Lower leg skin (tissue), 3 donors: ENCODE results near the gene TOMT.

Experiments used
- POLR2A ChIP-seq, 2 donors: fragments of 450-650 bp; IDR thresholded peaks; one replicate each; pipeline ENCODE4 v1.6.1; 2016 to 2017; ENCODE audit warnings: antibody characterized with exemption in 2 of 2, mild to moderate bottlenecking in 1 of 2, moderate library complexity in 1 of 2
- TF ChIP-seq, protein P1 (sequence below), 3 donors: fragments of 450-650 bp; IDR thresholded peaks; one replicate each; pipeline ENCODE4 v1.5.1; 2016; ENCODE audit warnings: antibody characterized with exemption in 3 of 3, mild to moderate bottlenecking in 3 of 3, moderate library complexity in 2 of 3

DNA sequence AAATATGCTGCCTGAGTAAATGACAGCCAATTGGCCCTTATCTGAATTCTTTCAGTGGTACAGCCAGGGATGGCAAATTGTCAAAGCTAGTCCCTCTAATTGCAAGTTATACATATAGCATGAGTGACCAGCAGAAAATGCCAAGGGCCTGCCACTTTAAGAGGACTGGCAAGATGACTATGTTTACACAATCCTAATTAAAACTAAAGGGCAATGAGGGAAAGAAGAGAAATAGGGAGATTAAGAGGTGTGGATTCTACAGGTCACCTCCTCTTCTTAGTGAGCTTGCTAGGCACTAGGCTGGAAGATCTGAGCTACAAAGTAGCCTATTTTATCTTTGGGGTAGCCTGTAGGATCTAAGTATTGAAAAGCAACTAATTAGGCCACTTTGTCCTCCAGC, 38.9 kb upstream of the TOMT start:
- TF ChIP-seq, protein P1, sequence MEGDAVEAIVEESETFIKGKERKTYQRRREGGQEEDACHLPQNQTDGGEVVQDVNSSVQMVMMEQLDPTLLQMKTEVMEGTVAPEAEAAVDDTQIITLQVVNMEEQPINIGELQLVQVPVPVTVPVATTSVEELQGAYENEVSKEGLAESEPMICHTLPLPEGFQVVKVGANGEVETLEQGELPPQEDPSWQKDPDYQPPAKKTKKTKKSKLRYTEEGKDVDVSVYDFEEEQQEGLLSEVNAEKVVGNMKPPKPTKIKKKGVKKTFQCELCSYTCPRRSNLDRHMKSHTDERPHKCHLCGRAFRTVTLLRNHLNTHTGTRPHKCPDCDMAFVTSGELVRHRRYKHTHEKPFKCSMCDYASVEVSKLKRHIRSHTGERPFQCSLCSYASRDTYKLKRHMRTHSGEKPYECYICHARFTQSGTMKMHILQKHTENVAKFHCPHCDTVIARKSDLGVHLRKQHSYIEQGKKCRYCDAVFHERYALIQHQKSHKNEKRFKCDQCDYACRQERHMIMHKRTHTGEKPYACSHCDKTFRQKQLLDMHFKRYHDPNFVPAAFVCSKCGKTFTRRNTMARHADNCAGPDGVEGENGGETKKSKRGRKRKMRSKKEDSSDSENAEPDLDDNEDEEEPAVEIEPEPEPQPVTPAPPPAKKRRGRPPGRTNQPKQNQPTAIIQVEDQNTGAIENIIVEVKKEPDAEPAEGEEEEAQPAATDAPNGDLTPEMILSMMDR (IDR thresholded peaks at IDR 0.05), result no peak
- TF ChIP-seq POLR2A (IDR thresholded peaks at IDR 0.05), result no peak
